Measurements from ENCODE around the gene TMEM61.

TMEM61 gene

GRCh38 chr1:54950006-54950368, 30.4 kb upstream of the TMEM61 start:
- Histone ChIP-seq H3K4me1 (ENCODE audit: low read length) (peaks cover 15% of the 10 kb centered on the region), H3K9ac (ENCODE audit: low read length) (no peak overlapping the region), H2AFZ (ENCODE audit: low read depth, low read length) (peak overlapping the region; percentile 89; the same call in 1 of the 2 replicates), H3K4me2 (ENCODE audit: low read length) (no peak overlapping the region; the same call in 1 of the 2 replicates), H3K36me3 (replicated peaks; ENCODE audit: low read depth, low read length) (no peaks in the 10 kb centered on the region), H3K79me2 (ENCODE audit: low read length) (no peaks in the 10 kb centered on the region), H4K20me1 (ENCODE audit: insufficient read depth, low read length) (no peaks in the 10 kb centered on the region), H3K9me3 (ENCODE audit: insufficient read depth, low read length) (no peaks in the 10 kb centered on the region), H3K27me3 (ENCODE audit: low read depth, low read length) (no peaks in the 10 kb centered on the region; the same call in 1 of the 2 replicates), H3K27ac (ENCODE audit: low read length) (no peak overlapping the region), H3K4me3 (ENCODE audit: low read length) (no peak overlapping the region)
- TF ChIP-seq EZH2phosphoT487 (IDR thresholded peaks at IDR 0.05; ENCODE audit: low read depth) = no peak
- TF ChIP-seq CTCF (IDR thresholded peaks at IDR 0.05; ENCODE audit: low read depth, low read length) = no peak

- Histone ChIP-seq H3K4me2 (ENCODE audit: low read length) (peak overlapping the region; percentile 82), H3K9ac (ENCODE audit: low read length) (0 out of 2 replicates have a peak overlapping the region, but pooled peaks have one; percentile 25), H2AFZ (ENCODE audit: low read depth, low read length) (peak overlapping the region; percentile 89), H3K36me3 (replicated peaks; ENCODE audit: low read depth, low read length) (no peaks in the 10 kb centered on the region), H3K27ac (ENCODE audit: low read length) (no peak overlapping the region), H3K27me3 (ENCODE audit: low read depth, low read length) (no peaks in the 10 kb centered on the region; the same call in 1 of the 2 replicates), H3K9me3 (ENCODE audit: insufficient read depth, low read length) (no peaks in the 10 kb centered on the region), H3K4me3 (ENCODE audit: low read length) (peak overlapping the region; percentile 65), H3K79me2 (ENCODE audit: low read length) (no peaks in the 10 kb centered on the region), H4K20me1 (ENCODE audit: insufficient read depth, low read length) (no peaks in the 10 kb centered on the region), H3K4me1 (ENCODE audit: low read length) (peaks cover 11% of the 10 kb centered on the region)
- no peak for TF ChIP-seq EZH2phosphoT487 (IDR thresholded peaks at IDR 0.05; ENCODE audit: low read depth)
- peak; percentile 62 for TF ChIP-seq CTCF (IDR thresholded peaks at IDR 0.05; ENCODE audit: low read depth, low read length)
These were observed 29.9 kb upstream of the TMEM61 start for GRCh38 chr1:54950369-54951163.

GRCh38 chr1:54951810-54952226, 28.6 kb upstream of the TMEM61 start:
- no peak overlapping the region for H3K4me3 ChIP-seq (ENCODE audit: low read length)
- H3K27me3 ChIP-seq (ENCODE audit: low read depth, low read length) = no peaks in the 10 kb centered on the region
- H3K9ac ChIP-seq (ENCODE audit: low read length) = no peak overlapping the region
- H3K36me3 ChIP-seq (replicated peaks; ENCODE audit: low read depth, low read length) = no peaks in the 10 kb centered on the region
- no peaks in the 10 kb centered on the region for H4K20me1 ChIP-seq (ENCODE audit: insufficient read depth, low read length)
- H3K4me1 ChIP-seq (ENCODE audit: low read length) = peaks cover 10% of the 10 kb centered on the region
- H3K4me2 ChIP-seq (ENCODE audit: low read length) = no peak overlapping the region
- H2AFZ ChIP-seq (ENCODE audit: low read depth, low read length) = no peak overlapping the region
- no peaks in the 10 kb centered on the region for H3K9me3 ChIP-seq (ENCODE audit: insufficient read depth, low read length)
- H3K27ac ChIP-seq (ENCODE audit: low read length) = no peak overlapping the region
- no peaks in the 10 kb centered on the region for H3K79me2 ChIP-seq (ENCODE audit: low read length)
- TF ChIP-seq EZH2phosphoT487 (IDR thresholded peaks at IDR 0.05; ENCODE audit: low read depth) (no peak), CTCF (IDR thresholded peaks at IDR 0.05; ENCODE audit: low read depth, low read length) (no peak)

- no peaks in the 10 kb centered on the region for H3K36me3 ChIP-seq (replicated peaks; ENCODE audit: low read depth, low read length)
- no peaks in the 10 kb centered on the region for H3K27me3 ChIP-seq (ENCODE audit: low read depth, low read length)
- H3K9me3 ChIP-seq (ENCODE audit: insufficient read depth, low read length) = no peaks in the 10 kb centered on the region
- H3K4me2 ChIP-seq (ENCODE audit: low read length) = no peak overlapping the region
- no peak for TF ChIP-seq EZH2phosphoT487 (IDR thresholded peaks at IDR 0.05; ENCODE audit: low read depth)
- TF ChIP-seq CTCF (IDR thresholded peaks at IDR 0.05; ENCODE audit: low read depth, low read length) = no peak
- H3K4me3 ChIP-seq (ENCODE audit: low read length) = no peak overlapping the region
- H3K9ac ChIP-seq (ENCODE audit: low read length) = no peak overlapping the region
- peaks cover 10% of the 10 kb centered on the region for H3K4me1 ChIP-seq (ENCODE audit: low read length)
- no peaks in the 10 kb centered on the region for H3K79me2 ChIP-seq (ENCODE audit: low read length)
- H4K20me1 ChIP-seq (ENCODE audit: insufficient read depth, low read length) = no peaks in the 10 kb centered on the region
- no peak overlapping the region for H2AFZ ChIP-seq (ENCODE audit: low read depth, low read length)
- no peak overlapping the region for H3K27ac ChIP-seq (ENCODE audit: low read length)
These were observed 27.3 kb upstream of the TMEM61 start for GRCh38 chr1:54952950-54953718.

Measured in OCI-LY3 (cell line).